Activated CD4-positive, alpha-beta T cell treated with anti-CD3 and anti-CD28 coated beads for 1 hour (primary cell): ENCODE data around the gene HERPUD1.
"Not testable (repeated sequence)": the region's sequence is repeated elsewhere in the genome, so short reads cannot be mapped to it uniquely, and the experiment has no call there.

Experiments used
- DNase-seq: peaks from one replicate; pipeline ENCODE4 v3.0.0-alpha.2; 2020

Gene HERPUD1

DNA sequence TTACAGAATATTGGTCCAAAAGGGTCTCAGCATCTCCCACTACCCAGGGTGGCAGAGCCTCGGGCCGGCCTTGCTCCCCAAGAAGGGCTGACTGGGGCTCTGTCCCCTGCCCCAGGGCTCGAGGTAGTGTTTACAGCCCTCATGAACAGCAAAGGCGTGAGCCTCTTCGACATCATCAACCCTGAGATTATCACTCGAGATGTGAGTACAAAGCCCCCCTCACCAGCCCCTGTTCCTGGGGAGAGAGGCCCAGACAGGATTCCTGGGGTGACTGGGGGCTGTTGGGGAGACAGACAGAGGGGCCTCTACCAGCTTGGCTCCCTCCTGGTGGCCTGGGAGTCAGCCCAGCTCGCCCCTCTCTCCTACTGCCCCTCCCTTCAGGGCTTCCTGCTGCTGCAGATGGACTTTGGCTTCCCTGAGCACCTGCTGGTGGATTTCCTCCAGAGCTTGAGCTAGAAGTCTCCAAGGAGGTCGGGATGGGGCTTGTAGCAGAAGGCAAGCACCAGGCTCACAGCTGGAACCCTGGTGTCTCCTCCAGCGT, 51.3 kb downstream of the HERPUD1 start:
- DNase-seq = no peak

- no peak for DNase-seq
Observed at GRCh38 chr16:56984639-56985038, 52.7 kb downstream of the HERPUD1 start.

GRCh38 chr16:56985288-56985961, 53.5 kb downstream of the HERPUD1 start:
- no peak for DNase-seq

DNA sequence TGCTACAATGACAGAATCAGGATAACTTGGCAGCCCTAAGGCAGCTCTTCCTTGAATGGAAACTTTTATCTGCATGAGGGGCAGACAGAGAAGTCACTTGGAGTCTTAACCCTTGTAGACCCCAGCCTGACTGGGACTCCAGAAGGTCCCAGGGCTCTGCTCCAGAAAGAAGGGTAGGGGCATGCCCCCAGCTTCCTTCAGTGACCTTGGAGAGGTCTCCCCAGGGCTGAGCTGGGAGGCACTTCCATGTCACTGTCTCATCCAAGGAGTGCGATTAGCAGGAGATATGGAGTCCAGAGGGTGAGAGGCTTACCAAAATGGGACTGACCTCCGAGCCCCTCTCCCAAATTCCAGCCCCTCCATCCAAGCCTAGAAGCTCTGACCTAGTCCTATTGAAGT, 54.0 kb downstream of the HERPUD1 start:
- no peak for DNase-seq

GRCh38 chr16:56986361-56986760, 54.4 kb downstream of the HERPUD1 start:
- DNase-seq = no peak

DNA sequence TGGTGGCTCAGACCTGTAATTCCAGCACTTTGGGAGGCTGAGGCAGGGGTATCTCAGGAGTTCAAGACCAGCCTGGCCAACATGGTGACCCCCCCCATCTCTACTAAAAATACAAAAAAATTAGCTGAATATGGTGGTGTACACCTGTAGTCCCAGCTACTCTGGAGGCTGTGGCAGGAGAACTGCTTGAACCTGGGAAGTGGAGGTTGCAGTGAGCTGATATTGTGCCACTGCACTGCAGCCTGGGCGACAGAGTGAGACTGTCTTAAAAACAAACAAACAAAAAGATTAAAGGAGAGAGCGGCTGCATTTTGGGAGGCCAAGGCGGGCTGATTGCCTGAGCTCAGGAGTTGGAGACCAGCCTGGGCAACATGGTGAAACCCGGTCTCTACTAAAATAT, 55.0 kb downstream of the HERPUD1 start:
- not testable (repeated sequence) for DNase-seq

GRCh38 chr16:56987692-56988091, 55.8 kb downstream of the HERPUD1 start:
- DNase-seq = no peak

GRCh38 chr16:56988161-56988947, 56.4 kb downstream of the HERPUD1 start:
- no peak for DNase-seq

DNA sequence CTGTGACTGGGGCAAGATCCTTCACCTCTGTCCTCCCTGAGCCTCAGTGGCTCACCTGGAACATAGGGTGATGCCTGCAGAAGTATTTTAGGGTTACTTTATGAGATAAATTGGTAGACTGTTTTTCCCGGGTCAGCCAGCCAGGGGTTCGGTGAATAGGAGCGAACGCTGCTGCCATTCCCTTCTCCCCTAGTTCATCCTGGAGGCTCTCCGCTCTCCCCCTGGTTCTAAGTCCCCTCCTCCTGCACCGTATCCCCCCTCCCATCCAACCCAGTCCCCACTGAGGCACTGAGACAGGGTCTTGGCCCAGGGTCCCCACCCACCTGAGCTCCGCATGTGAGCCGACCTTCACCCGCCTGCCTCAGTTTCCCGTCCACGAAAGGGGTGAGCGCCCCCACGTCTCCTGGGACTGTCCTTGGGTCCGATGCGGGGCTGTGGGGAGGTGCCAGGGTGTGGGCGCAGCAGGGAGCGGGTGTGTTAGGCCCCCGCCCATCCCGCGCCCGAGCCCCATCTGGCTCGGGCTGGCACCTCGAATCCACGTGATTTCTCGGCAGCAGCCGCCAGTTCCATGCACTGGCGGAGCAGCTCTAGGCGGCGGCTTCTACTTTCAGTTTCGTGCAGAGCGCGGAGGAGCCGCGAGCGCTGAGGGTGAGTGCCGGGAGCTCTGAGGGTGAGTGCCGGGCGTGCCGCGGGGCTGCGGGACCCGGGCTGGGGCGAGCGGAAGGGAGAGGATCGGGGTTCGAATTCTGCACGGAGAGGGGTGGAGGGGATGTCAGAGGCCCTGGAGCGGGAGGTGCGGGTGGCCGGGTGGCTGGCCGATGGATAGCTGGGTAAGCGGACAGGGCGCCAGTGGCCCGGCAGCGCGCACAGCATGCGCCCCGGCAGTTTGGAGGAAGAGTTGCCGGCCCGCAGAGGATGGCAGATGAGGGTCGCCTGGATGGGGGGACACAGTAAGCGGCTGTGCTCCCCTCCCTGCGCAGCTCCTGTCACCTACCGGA, 57.3 kb downstream of the HERPUD1 start, which contains the start of gene NLRC5:
NLRC5 (plus strand) TSS at position 610 of the 998 bp plus-strand sequence. CDS start 31,156 bp downstream, outside the sequence.
- DNase-seq = peak; percentile 90

- DNase-seq = no peak
Observed at GRCh38 chr16:56989988-56990387, 58.0 kb downstream of the HERPUD1 start.

- no peak for DNase-seq
Observed at GRCh38 chr16:56990407-56991286, 58.7 kb downstream of the HERPUD1 start.

GRCh38 chr16:56992431-56992830, 60.5 kb downstream of the HERPUD1 start:
- DNase-seq = not testable (repeated sequence)

- no peak for DNase-seq
Observed at GRCh38 chr16:56993204-56993603, 61.3 kb downstream of the HERPUD1 start.

GRCh38 chr16:56994311-56994710, 62.4 kb downstream of the HERPUD1 start:
- DNase-seq = no peak
